Fibroblast of mammary gland (primary cell): ENCODE data around the gene ABLIM1.

Experiments used
- DNase-seq: peaks from one replicate; pipeline ENCODE4 v3.0.0-alpha.2; 2010; ENCODE audit warnings: low read depth
- H3K4me3 ChIP-seq: 2 replicates; pipeline ENCODE4 v1.5.1; 2011; ENCODE audit warnings: low read depth, mild to moderate bottlenecking, low read length, moderate library complexity; ENCODE audit not compliant: control insufficient read depth
- CTCF ChIP-seq: conservative IDR thresholded peaks from 2 replicates; pipeline ENCODE4 v1.5.1; 2011; ENCODE audit warnings: low read depth, low read length, inconsistent platforms; ENCODE audit not compliant: control insufficient read depth, insufficient read depth

ABLIM1 gene

DNA sequence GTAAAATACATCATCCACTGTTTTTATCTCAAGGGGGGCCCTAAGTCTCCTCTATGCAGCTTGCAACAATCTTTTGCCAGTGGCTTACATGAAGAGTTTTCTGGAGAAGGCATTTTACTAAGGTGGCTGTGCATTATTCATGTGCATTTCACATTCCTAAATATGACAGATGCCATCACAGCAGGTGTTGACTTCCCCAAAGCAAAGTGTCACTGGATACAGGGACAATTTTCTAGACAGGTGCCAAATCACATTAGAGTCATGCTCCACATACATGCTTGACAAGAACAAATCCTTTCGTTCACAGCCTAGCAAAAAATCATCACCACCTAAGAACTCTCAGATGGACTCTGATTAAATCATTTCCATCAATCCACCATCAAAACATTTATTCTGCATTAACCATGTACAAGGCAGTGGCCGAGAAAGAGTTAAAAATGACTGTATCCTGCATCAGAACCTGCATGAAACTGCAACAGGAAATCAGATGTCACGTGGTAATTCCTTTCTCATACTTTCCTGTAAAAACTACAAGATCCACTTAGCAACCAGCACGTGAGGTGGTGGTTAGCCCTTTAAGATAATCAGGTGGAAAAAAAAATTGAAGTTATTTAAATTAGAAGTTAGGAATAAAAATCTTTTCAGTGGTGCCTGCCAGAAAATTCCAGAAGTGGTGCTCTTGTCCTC is 165.6 kb downstream of the ABLIM1 start:
- TF ChIP-seq CTCF = no peak
- DNase-seq = no peak
- no peak overlapping the region for H3K4me3 ChIP-seq

- no peak overlapping the region for H3K4me3 ChIP-seq
- no peak for TF ChIP-seq CTCF
- peak; percentile 37 for DNase-seq
Measured at GRCh38 chr10:114491933-114492332, 166.1 kb downstream of the ABLIM1 start.

- peak; percentile 31 for DNase-seq
- H3K4me3 ChIP-seq = no peak overlapping the region
- TF ChIP-seq CTCF = no peak
Measured at GRCh38 chr10:114491419-114491818, 166.7 kb downstream of the ABLIM1 start.

- no peak overlapping the region for H3K4me3 ChIP-seq
- no peak for DNase-seq
- TF ChIP-seq CTCF = no peak
Measured at GRCh38 chr10:114489521-114490310, 168.4 kb downstream of the ABLIM1 start.

DNA sequence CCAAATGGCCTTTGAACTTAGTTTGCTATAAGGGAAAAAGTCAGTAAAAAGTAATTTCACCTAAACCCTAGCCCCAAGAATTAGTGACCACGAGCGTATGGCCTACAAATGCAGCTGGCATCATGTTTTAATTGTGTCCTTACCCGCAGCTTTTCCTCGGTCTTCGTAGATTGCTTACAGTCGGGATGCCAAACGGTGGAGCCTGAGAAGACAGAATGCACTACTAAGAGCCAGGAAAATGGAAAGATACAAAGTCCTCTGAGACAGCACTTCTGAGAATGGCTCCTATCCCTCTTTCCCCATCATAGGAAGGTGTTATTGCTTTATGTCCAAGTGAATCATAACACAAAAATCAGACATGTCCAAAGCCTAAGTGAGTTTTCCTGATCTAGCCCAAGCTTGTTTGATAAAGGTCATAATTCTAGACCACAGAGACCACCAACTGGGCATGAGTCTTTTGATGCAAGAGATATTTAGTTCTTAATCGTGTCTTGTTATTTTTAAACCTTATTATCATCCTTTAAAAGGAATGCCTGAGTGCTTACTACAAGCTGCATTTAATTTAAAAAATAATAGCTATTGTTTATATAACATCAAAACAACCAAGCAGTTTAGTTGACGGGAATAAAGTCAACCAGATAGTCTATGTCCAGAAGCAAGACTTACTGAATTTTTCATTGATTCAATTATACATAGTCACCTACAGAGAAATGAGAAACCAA is 170.1 kb downstream of the ABLIM1 start:
- peak; percentile 22 for DNase-seq
- no peak for TF ChIP-seq CTCF

GRCh38 chr10:114486938-114487814 is 170.9 kb downstream of the ABLIM1 start:
- peak; percentile 62 for DNase-seq
- no peak overlapping the region for H3K4me3 ChIP-seq
- peak; percentile 3 for TF ChIP-seq CTCF

More for the DNA sequence above, 170.1 kb downstream of the ABLIM1 start:
- H3K4me3 ChIP-seq = no peak overlapping the region
